Measurements from ENCODE around the gene MYOZ2. TPM values are rescaled to one million over a fixed set of nuclear protein-coding genes. Genes with fewer than 3 reads are reported as not detected.

The MYOZ2 gene
- total and polyA plus RNA-seq, 2 of the 4 experiments (the other 2 are of a cell fraction) = 0.17 to 0.18 TPM

DNA sequence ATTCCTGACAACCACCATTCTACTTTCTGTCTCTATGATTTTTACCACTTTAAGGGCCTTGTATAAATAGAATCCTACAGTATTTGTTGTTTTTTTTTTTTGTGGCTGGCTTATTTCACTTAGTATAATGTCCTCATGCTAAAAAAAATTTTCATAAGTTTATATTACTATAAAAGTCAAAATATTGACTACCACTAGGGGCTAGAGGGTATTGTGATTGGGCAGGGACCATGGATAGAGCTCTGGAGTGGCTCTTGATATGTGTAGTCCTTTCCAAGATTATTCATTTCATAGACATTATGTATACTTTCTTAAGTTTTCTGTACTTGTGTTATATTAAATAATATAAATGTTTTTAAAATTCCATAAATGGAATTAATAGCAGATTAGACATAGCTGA lies 34.6 kb downstream of the MYOZ2 start:
- Histone ChIP-seq H4K91ac (ENCODE audit: insufficient read depth, low read depth, low read length) (no peak overlapping the region), H2BK5ac (ENCODE audit: low read depth, low read length, poor library complexity, severe bottlenecking) (no peak overlapping the region), H3K4me2 (ENCODE audit: low read depth, low read length) (no peak overlapping the region), H3K27me3 (ENCODE audit: control insufficient read depth, insufficient read depth, low read length) (no peaks in the 10 kb centered on the region), H3K36me3 (ENCODE audit: control insufficient read depth, insufficient read depth, low read length) (no peaks in the 10 kb centered on the region), H3K79me1 (ENCODE audit: low read depth in 1 of 2, low read length in 2 of 2) (no peaks in the 10 kb centered on the region), H3K4ac (ENCODE audit: low read depth, low read length) (no peak overlapping the region), H2AK5ac (ENCODE audit: low read depth, low read length) (no peak overlapping the region), H3K9me3 (ENCODE audit: control insufficient read depth, insufficient read depth, low read length) (no peaks in the 10 kb centered on the region), H3K9ac (ENCODE audit: low read depth, low read length) (no peak overlapping the region), H2BK20ac (ENCODE audit: low read depth, low read length) (no peak overlapping the region), H3K23ac (ENCODE audit: low read depth, low read length) (no peak overlapping the region), H4K8ac (ENCODE audit: low read depth in 2 of 2, low read length in 2 of 2) (no peak overlapping the region), H3K9me1 (ENCODE audit: insufficient read depth, low read length) (no peaks in the 10 kb centered on the region), H3K18ac (ENCODE audit: low read depth, low read length) (no peak overlapping the region), H2AFZ (replicated peaks; ENCODE audit: low read length, poor library complexity) (no peak overlapping the region), H3K4me3 (ENCODE audit: insufficient read depth, low read depth, low read length) (no peak overlapping the region), H4K20me1 (ENCODE audit: insufficient read depth, low read length) (no peaks in the 10 kb centered on the region), H3K14ac (replicated peaks; ENCODE audit: low read depth, low read length) (no peak overlapping the region), H3K56ac (ENCODE audit: extremely low read depth, insufficient read depth, low read length) (no peak overlapping the region), H3K27ac (ENCODE audit: insufficient read depth, low read length) (no peak overlapping the region), H2AK9ac (replicated peaks; ENCODE audit: low read depth, low read length, poor library complexity) (no peak overlapping the region), H4K5ac (ENCODE audit: low read depth, low read length) (no peak overlapping the region), H2BK15ac (ENCODE audit: low read depth, low read length) (no peak overlapping the region), H3K4me1 (ENCODE audit: control insufficient read depth, insufficient read depth, low read length) (no peaks in the 10 kb centered on the region), H2BK120ac (ENCODE audit: low read depth, low read length) (no peak overlapping the region)
- dilution Hi-C loops (cut with HindIII; ENCODE audit: low sequenced_read_pairs, unreplicated experiment) = no loop called here
- no TSS peak for BruUV-seq (replicated peaks)
- intact Hi-C loops (cut with micrococcal nuclease) = no loop called here
- ChIA-PET CTCF (no interaction called here), POLR2A (ENCODE audit: unreplicated experiment) (interaction anchor here (0.5 kb wide), 1 partner anchor 13 kb away, joined by 3 read pairs; no protein-coding TSS in a partner anchor)
- no peak for ATAC-seq (ENCODE audit: low read depth)
- TF ChIP-seq MXI1 (IDR thresholded peaks at IDR 0.05; ENCODE audit: borderline replicate concordance, low read depth, low read length) (no peak), CEBPB (IDR thresholded peaks at IDR 0.05; ENCODE audit: low read depth, low read length) (no peak), CHD1 (IDR thresholded peaks at IDR 0.05; ENCODE audit: low read depth, low read length) (no peak)
- no peak for DNase-seq
- in situ Hi-C loops (cut with MboI; ENCODE audit: low sequenced_read_pairs) = no loop called here
